K562 (cell line): ENCODE data around the gene SFRP2.

Source experiments
- CBFB ChIP-seq: sonication (generic); formaldehyde crosslinking; IDR thresholded peaks from 2 replicates; pipeline ENCODE4 v1.4.0; 2020; ENCODE audit warnings: mild to moderate bottlenecking, missing genetic modification reagents
- EGR1 ChIP-seq: fragments of 450-650 bp; conservative IDR thresholded peaks from 2 replicates; pipeline ENCODE4 v1.6.1; 2017; ENCODE audit warnings: mild to moderate bottlenecking
- POLR2A ChIP-seq: fragments of 450-650 bp; conservative IDR thresholded peaks from 2 replicates; pipeline ENCODE4 v1.6.1; 2016
- POLR2AphosphoS5 ChIP-seq: IDR thresholded peaks from 2 replicates; pipeline ENCODE4 v1.6.1; 2011; ENCODE audit warnings: mild to moderate bottlenecking, low read depth, low read length, moderate library complexity; ENCODE audit not compliant: control insufficient read depth, insufficient read depth
- SRSF1 ChIP-seq: fragments of 200-400 bp; formaldehyde crosslinking; IDR thresholded peaks from 2 replicates; pipeline ENCODE4 v1.6.1; 2017; ENCODE audit warnings: mild to moderate bottlenecking, low read depth, low read length, moderate library complexity
- TBP ChIP-seq: optimal IDR thresholded peaks from 2 replicates; pipeline ENCODE3; 2011; ENCODE audit warnings: low read depth, low read length, improper control_type of control experiment
- ZNF239 ChIP-seq: fragments of 250-450 bp; sonication (Bioruptor Pico); IDR thresholded peaks from 2 replicates; pipeline ENCODE4 v1.4.0; 2020; ENCODE audit warnings: mild to moderate bottlenecking
- ZNF830 ChIP-seq: fragments of 250-450 bp; sonication (Bioruptor Pico); IDR thresholded peaks from 2 replicates; pipeline ENCODE4 v1.5.0; 2021; ENCODE audit warnings: mild to moderate bottlenecking
- TF ChIP-seq, protein P1 (sequence below): sonication (generic); formaldehyde crosslinking; IDR thresholded peaks from 2 replicates; pipeline ENCODE4 v1.8.1; 2023; ENCODE audit warnings: mild to moderate bottlenecking, missing genetic modification reagents
- TF ChIP-seq, protein P2 (sequence below): sonication (generic); formaldehyde crosslinking; IDR thresholded peaks from 2 replicates; pipeline ENCODE4 v1.9.0; 2022; ENCODE audit warnings: mild to moderate bottlenecking, missing genetic modification reagents

DNA sequence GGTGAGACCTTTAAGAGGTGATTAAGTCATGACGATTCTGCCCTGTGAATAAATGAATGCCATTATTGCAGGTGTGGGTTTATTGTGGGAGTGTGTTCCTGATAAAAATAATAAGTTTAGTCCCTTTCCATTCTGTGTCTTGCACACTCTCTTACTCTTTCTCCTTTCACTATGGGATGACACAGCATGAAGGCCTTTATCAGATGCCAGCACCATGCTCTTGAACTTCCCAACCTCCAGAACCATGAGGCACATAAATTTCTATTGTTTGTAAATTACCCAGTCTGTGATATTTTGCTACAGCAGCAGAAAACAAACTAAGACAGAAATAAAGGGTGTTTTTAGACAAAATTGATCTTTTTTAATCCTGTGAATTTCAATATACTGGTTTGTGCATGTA lies 10.5 kb downstream of the SFRP2 start:
- TF ChIP-seq CBFB (CRISPR knock-in tag) (no peak), SRSF1 (no peak), ZNF830 (CRISPR knock-in tag) (no peak), POLR2A (no peak), EGR1 (no peak), POLR2AphosphoS5 (no peak), TBP (no peak), ZNF239 (no peak)
- TF ChIP-seq, protein P1, sequence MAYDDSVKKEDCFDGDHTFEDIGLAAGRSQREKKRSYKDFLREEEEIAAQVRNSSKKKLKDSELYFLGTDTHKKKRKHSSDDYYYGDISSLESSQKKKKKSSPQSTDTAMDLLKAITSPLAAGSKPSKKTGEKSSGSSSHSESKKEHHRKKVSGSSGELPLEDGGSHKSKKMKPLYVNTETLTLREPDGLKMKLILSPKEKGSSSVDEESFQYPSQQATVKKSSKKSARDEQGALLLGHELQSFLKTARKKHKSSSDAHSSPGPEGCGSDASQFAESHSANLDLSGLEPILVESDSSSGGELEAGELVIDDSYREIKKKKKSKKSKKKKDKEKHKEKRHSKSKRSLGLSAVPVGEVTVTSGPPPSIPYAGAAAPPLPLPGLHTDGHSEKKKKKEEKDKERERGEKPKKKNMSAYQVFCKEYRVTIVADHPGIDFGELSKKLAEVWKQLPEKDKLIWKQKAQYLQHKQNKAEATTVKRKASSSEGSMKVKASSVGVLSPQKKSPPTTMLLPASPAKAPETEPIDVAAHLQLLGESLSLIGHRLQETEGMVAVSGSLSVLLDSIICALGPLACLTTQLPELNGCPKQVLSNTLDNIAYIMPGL (CRISPR knock-in tag), result no peak
- TF ChIP-seq, protein P2, sequence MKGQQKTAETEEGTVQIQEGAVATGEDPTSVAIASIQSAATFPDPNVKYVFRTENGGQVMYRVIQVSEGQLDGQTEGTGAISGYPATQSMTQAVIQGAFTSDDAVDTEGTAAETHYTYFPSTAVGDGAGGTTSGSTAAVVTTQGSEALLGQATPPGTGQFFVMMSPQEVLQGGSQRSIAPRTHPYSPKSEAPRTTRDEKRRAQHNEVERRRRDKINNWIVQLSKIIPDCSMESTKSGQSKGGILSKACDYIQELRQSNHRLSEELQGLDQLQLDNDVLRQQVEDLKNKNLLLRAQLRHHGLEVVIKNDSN (CRISPR knock-in tag), result no peak
